GM19099 (cell line): Measurements from ENCODE around the gene GGN.
A peak's percentile ranks its signal among the peaks of the same experiment; 100 is the strongest.

ENCODE experiments used
- POLR2A ChIP-seq: IDR thresholded peaks from 3 replicates; pipeline ENCODE4 v1.6.1; 2011; ENCODE audit warnings: low read depth; ENCODE audit not compliant: insufficient read length; ENCODE audit errors: extremely low read depth

The GGN gene

DNA sequence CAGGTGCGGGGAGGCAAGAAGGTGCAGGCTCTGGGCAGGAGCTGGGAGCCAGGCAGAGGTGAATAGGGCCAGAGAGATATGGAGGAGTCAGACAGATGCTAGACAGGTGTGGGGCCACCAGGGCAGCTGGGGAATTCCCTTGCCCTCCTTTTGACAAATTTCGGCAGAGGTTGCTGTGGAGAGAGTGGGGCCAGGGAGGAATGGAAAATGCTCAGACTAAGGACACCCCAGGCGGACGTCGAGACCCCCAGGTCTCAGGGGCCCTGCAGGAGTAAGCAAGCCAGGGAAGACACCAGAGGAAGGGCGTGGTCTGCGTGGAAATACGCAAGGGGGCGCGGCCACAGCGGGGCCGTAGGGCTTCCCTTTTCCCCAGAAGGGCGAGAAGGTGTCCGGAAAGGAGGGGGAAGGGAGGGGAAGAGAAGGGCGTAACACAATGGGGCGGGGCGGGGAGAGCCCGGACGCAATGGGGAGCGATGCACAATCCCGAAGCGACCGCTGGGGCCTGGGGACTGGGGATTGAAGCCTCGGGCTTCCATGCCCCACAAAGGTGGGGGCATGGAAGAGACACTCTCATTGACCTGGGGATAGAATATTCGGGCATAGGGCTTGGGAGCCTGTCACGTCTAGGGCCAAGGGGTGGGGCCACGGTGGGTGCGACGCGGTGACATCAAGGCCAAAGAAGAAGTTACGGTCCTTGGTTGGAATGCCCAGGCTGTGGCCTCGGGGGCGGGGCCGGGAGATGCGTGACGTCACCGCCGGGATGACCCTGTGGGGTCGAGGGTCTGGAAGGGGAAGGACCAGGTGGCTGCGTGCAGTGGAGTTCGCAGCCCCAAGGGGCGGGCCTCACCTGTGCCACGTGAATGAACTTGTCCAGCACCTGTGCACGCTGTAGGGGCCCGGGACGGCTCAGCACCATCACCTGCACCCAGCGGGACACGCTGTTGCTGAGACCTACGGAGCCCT, 30.0 kb upstream of the GGN start:
- no peak for TF ChIP-seq POLR2A

- no peak for TF ChIP-seq POLR2A
Measured at GRCh38 chr19:38417146-38417543, 29.3 kb upstream of the GGN start.

DNA sequence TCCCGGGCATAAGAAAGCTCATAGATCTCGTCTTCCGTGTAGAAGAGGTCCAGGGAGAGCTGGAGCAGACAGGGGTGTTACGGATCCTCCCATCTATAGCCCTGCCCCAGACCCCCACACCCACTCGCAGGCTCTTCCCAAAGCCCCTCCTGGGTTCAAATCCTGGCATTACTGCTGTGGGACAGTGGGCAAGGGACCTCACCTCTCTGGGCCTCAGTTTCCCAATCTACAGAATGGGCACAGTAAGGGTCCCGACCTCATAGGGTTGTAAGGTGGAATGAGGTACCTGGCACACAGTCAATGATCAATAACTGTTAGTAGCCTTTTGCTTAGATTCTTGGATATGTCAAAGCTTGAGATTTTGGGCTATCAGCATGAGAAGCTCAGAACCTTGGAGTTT, 25.6 kb upstream of the GGN start:
- TF ChIP-seq POLR2A, result no peak

DNA sequence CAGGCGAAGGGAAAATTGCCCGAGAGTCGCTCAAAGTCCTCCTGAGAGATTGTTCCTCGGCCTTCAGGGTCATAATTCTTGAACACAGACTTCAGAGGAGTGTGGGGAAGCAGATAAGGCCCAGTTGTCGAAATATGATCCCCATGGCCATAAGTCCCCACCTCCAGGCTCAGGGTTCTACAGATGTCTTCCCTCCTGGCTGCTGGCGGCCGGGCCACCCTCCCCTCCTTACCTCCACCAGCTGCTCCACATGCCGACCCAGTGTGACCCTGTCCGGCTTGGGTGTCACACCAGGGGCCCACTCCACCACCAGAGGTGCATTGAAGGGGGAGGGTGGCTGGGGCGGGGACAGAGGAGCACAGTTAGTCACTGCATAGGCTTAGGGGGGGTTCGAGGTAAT, 25.1 kb upstream of the GGN start:
- TF ChIP-seq POLR2A, result no peak

- no peak for TF ChIP-seq POLR2A
Measured at GRCh38 chr19:38412491-38412890, 24.7 kb upstream of the GGN start.

GRCh38 chr19:38411041-38411712, 23.3 kb upstream of the GGN start:
- no peak for TF ChIP-seq POLR2A

DNA sequence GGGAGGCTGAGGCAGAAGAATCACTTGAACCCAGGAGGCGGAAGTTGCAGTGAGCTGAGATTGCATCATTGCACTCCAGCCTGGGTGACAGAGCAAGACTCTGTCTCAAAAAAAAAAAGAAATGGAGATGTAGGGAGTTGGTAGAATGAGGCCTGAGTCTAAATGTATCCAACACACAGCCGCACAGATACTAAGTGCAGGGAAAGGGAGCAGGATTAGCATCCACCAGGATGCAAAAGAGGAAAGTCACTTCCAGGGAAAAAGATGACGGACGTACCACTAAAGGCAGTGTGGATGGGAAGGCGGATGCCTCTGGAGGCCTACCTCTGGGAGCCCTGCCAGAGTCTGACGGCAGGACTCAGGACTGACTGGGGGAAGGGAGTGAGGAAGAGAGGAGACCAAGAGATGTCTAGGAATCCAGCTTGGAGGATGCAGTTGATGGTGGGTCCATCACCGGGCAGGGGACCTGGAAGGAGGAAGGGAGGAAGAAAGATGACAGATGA, 21.8 kb upstream of the GGN start:
- TF ChIP-seq POLR2A, result no peak

- TF ChIP-seq POLR2A, result no peak
Measured at GRCh38 chr19:38405276-38405675, 17.4 kb upstream of the GGN start.

GRCh38 chr19:38404858-38405257, 17.0 kb upstream of the GGN start:
- no peak for TF ChIP-seq POLR2A

DNA sequence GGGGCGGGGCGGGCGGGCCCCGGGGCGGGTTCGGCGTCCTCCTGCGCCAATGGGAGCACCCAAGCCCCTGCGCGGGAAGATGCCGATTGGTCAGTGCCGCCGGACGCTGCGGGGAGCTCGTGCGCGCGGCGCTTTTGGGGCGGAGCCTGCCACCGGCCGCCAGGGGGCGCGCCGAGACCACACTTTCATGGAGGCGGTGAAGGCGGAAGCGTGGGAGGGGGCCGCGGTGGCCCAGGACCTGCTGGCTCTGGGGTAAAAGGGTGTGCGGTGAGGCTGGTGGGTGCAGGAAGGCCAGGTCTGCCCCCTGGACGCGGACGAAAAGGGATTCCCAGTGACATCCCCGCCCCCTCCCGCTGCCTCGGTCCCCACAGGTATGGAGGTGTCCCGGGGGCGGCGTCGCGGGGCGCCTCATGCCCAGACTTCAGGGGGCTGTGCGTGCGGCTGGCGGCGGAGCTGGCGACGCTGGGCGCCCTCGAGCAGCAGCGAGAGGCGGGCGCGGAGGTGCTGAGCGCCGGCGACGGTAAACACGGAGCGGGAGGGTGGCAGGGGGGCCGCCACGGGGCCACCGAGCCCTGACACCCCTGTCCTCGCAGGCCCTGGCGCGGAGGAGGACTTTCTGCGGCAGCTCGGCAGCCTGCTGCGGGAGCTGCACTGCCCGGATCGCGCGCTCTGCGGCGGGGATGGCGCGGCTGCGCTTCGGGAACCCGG, 15.3 kb upstream of the GGN start, which contains the start of gene FAM98C:
Gene FAM98C (plus strand): TSS at position 127 of the 708 bp plus-strand sequence. CDS start 61 bp downstream, at position 188.
- peak; percentile 47 for TF ChIP-seq POLR2A

- TF ChIP-seq POLR2A, result peak; percentile 4
Measured at GRCh38 chr19:38402623-38402966, 14.8 kb upstream of the GGN start.

GRCh38 chr19:38401148-38401547, 13.3 kb upstream of the GGN start:
- no peak for TF ChIP-seq POLR2A

DNA sequence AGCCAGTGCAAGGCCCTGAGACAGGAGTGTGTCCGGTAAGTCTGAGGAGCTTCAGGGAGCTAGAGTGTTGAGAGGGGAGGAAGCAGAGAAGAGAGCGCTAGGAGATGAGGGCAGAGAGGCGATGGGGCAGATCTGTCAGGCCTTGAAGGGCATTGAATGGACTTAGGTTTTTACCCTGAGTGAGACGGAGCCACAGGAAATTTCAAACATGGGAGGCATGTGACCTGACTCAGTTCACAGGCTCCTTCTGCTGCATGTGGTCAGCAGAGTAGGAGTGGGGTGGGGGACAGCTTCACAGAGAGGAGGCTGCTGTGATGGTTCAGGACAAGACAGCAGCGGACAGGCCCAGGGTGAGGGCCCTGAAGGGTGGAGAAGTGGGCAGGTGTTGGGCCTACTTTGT, 12.5 kb upstream of the GGN start:
- TF ChIP-seq POLR2A, result no peak

DNA sequence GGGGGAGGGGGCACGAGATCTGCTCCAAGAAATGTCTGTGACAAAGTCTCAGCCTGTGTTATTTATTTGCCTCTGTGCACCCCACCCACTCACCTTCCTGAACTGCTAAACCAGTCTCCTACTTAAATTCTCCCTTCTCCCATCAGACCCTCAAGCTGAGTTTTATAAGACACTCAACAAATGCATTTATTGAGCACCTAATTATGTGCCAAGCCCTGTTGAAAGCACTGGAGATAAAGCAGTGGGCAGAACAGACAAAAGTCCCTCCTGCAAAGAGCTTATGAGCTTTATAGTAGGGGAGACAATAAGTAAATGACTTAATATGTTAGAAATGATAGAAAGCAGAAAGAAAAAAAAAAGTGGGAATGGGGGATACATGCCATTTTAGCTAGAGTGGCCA, 11.7 kb upstream of the GGN start:
- TF ChIP-seq POLR2A, result no peak

- TF ChIP-seq POLR2A, result no peak
Measured at GRCh38 chr19:38399081-38399480, 11.2 kb upstream of the GGN start.
